NK-92 (cell line): Measurements from ENCODE around the gene PRLR.

Source experiments
- DNase-seq: peaks from one replicate; lab custom pipeline; 2025; ENCODE audit not compliant: unreplicated experiment; lab: John Stamatoyannopoulos, UW

Gene PRLR

DNA sequence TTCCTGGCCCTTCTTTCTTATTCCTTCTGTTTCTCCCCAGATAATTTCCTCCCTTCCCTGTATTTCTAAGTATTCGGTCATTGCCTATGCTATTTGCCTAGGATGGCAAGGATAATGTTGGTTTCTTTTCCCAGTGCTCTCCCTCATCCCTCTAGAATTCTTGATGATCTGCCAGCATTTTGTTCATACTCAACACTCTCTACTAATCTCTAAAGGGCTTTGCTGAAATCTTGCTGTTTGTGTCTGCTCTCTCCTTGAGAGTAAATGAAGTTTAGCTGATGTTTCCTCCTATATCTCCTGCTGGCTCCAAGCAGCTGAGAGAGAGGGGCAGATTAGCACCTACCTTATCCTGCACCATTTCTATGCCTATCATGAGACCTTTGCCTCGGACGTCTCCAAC lies 220.6 kb downstream of the PRLR start:
- no peak for DNase-seq

DNA sequence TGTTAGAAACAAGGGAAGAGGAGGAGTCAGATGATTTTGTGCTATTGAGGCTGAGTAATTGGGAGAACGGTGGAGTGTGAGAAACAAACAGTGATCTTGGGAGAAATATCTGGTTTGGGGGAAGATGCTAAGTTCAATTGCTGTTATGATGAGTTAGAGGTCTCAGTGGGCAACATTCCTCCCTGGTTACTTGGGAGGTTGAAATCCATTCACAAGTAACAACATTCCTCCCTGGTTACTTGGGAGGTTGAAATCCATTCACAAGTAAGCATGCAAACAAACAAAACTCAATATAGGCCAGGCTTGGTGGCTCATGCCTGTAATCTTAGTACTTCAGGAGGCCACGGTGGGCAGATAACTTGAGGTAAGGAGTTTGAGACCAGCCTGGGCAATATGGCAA lies 221.3 kb downstream of the PRLR start:
- DNase-seq, result no peak

DNA sequence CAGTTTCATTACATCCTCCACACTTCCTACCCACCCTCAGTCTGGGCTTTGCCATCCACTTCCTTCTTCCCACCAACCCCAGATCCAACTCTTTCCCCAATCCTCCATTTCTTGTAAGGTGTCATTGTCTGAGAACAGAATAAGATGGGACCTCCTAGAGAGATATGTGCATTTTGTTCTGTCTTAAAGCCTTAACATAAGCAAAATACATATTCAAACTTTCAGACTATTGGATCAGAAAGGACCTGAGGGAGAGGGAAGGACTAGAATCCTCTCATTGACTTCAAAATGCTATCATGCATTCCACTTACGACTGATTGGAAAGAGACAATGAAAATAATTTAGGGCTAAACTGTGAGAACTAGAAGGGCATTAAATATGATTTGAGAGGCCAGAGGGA lies 225.5 kb downstream of the PRLR start:
- DNase-seq, result no peak

DNA sequence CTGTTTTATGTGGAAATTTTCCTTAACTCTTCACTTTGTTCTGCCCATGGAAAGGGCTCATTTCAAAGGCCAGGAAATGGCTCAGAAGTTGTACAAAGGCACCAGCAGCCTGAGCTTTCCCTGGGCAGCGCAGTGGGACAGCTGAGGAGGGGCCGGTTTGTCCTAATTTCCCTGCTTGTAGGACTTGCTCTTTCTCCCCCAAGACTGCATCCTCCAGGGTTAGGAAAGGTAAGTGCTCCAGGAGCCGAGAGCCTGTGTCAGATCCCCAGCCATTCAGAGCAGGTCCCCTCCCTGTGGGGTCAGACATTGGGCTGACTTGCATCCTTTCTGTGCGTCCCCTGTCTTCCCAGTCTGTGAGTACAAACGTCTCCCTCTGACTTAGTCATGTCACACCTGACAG lies 226.1 kb downstream of the PRLR start:
- DNase-seq, result no peak

DNA sequence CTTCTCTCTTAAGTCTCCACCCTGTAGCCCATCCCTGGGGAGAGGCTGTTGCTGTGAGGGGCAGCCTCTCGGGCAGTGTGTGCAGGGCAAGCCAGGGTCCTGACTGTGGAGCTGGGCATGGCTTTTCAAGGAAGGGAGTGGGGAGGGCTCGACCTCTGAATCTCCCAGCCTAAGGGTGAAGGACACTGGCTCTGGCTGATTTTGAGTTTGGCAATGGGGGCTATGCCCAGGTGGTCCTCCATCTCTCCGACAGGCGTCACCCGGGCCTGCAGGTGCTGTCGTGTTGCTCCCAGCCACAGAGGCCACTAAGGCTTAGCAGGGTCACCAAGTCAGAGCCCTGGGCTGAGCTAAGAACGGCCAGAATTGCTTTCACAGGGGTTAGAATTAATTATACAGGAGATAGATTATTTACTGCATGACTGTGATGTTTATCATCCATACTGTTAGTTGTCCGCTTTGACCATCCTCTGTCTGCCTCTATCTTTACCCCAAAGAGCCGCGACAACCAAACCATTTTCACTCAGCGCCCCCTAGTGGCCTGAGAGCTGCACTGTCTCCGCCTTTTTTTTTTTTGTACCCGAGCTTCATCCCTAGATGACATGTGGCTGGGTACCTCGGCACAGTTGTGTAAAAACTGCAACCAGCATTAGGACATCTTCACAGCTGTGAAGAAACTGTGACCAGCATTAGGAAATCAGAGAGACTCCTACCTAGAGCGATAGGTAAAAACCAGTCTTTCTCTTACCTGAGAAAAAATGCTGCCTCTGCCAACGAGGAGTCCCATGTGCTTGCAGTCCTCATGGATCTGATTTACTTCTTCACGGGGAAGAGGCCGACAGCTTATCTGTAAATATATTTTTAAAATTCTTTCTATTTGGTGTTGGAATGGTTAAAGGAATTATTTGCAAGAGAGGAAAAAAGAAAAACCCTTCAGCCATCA lies 227.0 kb downstream of the PRLR start:
- no peak for DNase-seq

DNA sequence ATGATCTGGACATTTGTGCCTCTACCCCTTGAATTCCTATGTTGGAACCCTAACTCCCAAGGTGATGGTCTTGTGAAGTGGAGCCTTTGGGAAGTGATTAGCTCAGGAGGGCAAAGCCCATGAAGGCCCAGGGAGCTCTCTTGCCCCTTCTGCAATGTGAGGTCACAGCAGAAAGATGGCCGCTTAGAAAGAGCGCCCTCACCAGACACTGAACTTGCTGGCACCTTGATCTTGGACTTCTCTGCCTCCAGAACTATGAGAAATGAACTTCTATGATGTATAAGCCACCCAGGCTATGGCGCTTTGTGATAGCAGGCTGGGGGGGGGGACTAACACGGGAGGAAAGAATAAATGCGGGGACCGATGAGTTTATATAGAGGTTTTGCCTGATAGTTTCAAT lies 227.8 kb downstream of the PRLR start:
- DNase-seq, result no peak

DNA sequence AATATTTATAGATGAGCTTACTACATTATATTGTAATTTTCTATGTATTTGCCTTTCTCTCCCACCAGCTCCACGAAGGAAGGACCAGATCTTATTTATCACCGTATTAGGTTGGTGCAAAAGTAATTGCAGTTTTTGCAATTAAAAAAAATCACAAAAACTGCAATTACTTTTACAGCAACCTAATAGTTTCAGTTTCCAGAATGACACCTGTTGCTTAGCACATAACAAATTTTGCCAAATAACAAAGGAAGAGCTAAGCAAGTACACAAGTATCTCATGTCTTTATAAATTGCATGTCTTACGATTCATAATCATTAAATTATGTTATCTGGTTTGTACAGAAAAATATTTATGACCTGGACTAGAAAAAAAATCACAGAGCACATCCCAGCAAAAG lies 228.4 kb downstream of the PRLR start:
- no peak for DNase-seq
